ENCODE results near the gene GJB1.

GJB1 gene

GRCh38 chrX:71215338-71215912 lies 7.6 kb upstream of the GJB1 start:
- DNase-seq (ENCODE audit: low read depth) = no peak

DNA sequence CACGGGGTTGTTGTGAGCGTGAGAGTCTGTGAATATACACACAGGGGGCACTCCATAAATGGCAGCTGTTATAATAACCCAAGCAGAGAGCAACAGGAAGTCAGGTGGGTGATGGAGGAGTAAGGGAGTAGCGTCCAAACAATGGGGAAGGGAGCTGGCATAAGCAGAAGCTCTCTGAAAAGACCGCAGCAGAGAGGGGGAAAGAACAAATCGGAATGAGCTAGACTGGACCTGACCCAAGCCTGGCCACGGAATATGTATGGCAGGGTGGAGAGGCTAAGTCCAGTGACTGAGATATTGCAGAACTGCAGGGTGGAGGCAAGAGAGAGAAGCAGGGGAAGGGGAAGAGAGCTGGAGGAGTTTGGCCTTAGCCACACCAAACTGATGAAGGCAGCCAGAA lies 6.5 kb upstream of the GJB1 start:
- no peak for DNase-seq (ENCODE audit: low read depth)

DNA sequence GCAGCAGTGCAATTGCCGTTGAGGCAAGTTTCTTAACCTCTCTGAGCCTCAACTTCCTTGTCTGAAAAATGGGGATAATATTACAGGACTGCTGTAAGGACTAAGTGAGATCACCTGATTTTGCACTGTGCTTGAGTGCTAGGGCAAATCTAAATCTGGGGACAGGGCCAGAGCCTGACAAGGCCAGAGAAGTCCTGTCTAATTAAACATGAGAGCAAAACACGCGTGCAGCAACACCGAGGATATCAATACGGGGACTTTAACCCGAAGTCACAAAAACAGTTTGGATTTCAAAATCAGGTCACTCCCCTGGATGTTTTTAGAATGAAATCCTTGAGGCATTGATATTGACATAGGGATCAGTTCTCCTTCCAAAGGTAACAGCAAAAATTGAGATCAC lies 5.7 kb upstream of the GJB1 start:
- DNase-seq (ENCODE audit: low read depth) = no peak

- DNase-seq (ENCODE audit: low read depth) = no peak
Observed at GRCh38 chrX:71221145-71221544, 1.9 kb upstream of the GJB1 start.

DNA sequence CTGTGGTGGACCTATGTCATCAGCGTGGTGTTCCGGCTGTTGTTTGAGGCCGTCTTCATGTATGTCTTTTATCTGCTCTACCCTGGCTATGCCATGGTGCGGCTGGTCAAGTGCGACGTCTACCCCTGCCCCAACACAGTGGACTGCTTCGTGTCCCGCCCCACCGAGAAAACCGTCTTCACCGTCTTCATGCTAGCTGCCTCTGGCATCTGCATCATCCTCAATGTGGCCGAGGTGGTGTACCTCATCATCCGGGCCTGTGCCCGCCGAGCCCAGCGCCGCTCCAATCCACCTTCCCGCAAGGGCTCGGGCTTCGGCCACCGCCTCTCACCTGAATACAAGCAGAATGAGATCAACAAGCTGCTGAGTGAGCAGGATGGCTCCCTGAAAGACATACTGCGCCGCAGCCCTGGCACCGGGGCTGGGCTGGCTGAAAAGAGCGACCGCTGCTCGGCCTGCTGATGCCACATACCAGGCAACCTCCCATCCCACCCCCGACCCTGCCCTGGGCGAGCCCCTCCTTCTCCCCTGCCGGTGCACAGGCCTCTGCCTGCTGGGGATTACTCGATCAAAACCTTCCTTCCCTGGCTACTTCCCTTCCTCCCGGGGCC lies 1.2 kb downstream of the GJB1 start:
- no peak for DNase-seq (ENCODE audit: low read depth)

DNA sequence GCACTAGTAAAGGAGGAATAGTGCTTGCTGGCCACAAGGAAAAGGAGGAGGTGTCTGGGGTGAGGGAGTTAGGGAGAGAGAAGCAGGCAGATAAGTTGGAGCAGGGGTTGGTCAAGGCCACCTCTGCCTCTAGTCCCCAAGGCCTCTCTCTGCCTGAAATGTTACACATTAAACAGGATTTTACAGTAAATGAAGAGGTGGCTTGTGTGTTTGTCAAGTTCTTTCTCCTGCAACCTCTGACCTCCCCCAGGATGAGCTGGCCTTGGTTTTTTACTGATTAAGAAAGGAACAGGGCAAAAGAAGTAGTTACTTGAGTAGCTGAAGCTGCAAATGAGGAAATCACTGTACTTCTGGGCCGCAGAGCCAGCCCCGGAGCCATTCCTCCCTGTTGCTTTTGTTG lies 2.0 kb downstream of the GJB1 start:
- no peak for DNase-seq (ENCODE audit: low read depth)

- DNase-seq (ENCODE audit: low read depth) = no peak
Observed at GRCh38 chrX:71225676-71226075, 2.7 kb downstream of the GJB1 start.

- no peak for DNase-seq (ENCODE audit: low read depth)
Observed at GRCh38 chrX:71227370-71228062, 4.5 kb downstream of the GJB1 start.

- no peak for DNase-seq (ENCODE audit: low read depth)
Observed at GRCh38 chrX:71228063-71228642, 5.1 kb downstream of the GJB1 start.

- DNase-seq (ENCODE audit: low read depth) = no peak
Observed at GRCh38 chrX:71235482-71235881, 12.5 kb downstream of the GJB1 start.

DNA sequence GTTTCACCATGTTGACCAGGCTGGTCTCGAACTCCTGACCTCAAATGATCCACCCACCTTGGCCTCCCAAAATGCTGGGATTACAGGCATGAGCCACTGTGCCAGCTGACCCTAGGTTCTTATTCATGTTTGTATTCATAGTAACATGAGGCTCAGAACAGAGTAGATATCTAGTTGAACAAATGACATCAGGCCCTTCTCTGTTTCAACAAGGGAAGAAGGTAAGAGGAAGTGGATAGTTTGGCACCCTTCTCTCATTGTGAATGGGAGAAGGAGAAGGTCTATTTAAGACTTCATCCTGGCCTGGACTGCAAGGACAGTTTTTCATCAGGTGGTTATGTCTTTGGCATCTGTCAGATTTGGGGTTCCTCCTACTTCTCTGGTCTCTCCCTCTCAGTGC lies 13.8 kb downstream of the GJB1 start:
- no peak for DNase-seq (ENCODE audit: low read depth)

- no peak for DNase-seq (ENCODE audit: low read depth)
Observed at GRCh38 chrX:71239781-71240180, 16.8 kb downstream of the GJB1 start.

GRCh38 chrX:71241301-71241700 lies 18.3 kb downstream of the GJB1 start:
- no peak for DNase-seq (ENCODE audit: low read depth)

DNA sequence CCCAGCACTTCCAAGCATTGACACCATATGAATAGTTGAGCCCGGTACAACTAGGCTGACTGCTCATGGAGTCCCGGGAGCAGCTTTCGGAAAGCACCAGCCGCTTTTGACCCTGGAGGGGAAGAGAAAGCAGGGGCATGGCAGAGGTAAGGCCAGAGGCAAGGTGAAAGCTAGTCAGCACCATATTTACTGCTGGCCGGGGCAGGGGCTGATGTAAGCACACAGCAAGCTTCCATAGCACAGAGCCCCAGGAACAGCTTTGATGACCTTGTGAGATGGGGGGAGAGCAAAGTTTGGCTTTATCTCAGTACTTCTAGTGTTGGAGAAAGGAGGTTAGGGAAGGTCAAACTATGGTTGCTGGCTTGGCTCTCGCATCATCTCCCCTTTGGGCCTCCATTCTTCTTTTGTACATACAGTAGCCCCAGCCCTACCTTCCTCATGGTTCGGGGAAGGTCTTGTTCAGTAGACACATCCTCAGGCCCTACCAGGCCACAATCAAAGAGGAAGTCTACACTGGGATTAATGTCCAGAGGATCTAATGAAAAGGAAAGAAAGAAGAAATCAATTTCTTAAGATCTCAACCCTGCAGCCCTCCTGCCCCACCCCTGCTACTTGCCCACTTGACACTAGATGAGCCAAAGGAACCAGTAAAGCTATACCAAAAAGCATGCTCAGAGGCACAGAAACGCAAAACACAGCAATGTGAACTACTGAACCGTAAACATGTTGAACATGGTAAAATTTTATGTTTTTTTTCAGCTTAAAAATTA lies 21.5 kb downstream of the GJB1 start:
- no peak for DNase-seq (ENCODE audit: low read depth)

DNA sequence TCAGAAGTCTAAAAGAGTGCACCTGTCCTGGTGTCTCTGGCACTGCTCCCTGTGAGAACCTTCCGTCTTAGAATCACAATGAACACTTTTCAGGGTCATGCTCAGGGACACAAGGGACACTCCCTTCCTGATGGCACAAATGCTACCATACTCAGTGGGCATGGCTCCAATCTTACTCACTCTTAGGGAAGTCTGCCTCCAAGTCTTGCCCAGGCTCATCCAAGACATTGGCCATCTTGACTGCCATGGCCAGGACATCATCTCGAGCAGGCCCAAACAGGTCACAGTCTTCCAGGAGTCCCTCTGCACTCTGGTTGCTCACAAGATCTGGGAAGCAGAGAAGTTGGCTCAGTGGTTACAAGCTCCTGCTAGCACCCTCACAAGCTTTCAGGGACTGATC lies 22.1 kb downstream of the GJB1 start:
- DNase-seq (ENCODE audit: low read depth) = no peak

DNA sequence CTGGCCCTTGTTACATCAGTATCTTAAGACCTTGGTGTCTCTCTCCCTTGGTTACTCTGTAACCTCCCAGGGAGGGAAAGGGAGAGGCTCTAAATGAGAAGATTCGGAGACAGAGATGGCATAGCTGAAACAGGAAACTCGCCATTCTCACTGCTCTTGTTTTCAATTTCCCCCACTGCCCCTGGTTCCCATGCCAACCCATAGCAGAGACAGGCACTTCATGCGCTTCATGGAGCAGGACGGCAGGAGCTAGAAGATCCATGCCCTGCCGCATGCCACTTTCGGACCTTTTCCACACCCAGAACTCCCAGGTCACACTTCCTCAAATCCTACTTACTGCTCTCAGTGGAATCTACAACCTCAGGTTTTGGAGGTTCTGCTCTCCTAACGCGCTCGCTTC lies 27.8 kb downstream of the GJB1 start:
- no peak for DNase-seq (ENCODE audit: low read depth)

DNA sequence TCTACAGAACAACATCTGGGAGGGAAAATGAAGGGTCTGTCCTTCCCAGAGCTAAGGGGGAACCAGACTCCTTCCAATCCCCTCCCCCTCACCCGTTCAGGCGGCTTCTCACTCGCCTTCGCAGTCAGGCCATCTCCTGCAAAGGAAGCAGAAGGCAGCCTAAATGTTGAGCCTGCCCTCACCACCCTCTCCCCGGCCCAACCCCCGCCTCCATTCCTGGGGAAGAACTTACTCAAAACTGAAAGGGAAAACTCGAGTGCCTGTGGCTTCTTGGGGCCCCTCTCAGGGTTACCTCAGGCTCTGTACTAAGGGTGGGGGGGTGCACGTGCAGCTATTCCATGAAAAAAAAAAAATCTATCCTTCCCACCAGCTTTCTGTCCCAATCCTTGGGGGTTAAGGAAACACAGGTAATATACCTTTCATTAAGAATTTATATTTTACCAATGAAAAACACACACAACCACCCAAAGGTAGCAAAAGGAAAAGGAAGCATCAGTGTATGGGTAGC lies 28.5 kb downstream of the GJB1 start:
- DNase-seq (ENCODE audit: low read depth) = no peak

DNA sequence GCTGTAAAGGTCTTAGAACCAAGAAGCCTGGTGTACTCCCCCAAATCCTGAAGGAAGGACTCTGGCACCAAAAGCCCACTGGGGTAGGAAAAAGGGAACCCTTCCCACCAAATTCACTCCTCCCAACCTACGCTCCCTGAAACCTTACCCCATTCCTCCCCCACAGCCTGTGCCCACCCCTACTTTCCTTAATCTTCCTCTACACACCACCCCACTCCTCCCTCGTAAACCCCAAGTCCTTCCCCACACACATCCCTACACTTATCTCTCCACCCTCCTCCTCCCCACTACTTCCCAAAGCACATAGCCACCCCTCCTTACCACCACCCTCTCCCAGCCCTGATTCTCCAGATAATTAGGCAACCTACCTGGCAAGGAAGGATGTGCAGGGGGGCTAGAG lies 29.2 kb downstream of the GJB1 start:
- no peak for DNase-seq (ENCODE audit: low read depth)

DNA sequence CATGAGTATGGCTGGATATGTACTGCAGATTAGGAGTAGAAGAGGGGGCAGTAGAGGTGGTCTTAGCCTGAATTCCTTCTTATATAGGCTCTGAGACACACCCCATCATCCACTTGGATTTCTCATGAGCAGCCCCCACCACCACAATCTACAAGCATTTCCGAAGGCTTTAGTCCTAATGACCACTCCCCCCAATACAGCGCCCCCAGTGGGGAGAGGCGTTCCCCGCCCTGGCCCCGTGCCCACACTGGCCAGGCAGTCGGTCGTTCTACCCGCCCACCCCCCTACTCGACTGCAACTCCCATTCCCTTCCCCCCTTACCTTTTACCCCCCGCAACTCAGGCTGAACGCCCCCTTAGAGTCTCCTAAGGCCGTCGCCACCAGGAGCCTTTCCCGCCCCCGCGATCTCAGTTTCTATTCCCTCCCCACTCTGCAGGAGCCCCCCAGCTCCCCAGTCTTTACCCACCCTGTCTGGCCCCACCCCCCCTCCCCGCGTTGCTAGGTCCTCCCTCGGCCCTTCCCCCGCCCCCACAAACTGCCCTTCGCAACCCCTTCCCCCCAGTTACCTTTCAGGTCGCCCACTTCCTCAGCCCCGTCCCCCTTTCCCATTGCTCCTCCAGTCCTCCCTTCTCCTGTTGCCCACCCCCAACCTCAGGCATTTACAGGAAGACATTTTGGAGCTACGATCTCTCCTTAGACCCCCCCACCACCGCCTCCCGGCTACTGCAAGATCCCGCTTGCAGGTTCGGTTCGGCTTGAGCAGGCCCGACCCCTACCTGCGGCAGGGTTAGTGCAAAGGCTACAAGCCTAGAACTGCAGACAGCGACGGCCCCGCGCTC lies 30.4 kb downstream of the GJB1 start:
- peak; percentile 16 for DNase-seq (ENCODE audit: low read depth)

DNA sequence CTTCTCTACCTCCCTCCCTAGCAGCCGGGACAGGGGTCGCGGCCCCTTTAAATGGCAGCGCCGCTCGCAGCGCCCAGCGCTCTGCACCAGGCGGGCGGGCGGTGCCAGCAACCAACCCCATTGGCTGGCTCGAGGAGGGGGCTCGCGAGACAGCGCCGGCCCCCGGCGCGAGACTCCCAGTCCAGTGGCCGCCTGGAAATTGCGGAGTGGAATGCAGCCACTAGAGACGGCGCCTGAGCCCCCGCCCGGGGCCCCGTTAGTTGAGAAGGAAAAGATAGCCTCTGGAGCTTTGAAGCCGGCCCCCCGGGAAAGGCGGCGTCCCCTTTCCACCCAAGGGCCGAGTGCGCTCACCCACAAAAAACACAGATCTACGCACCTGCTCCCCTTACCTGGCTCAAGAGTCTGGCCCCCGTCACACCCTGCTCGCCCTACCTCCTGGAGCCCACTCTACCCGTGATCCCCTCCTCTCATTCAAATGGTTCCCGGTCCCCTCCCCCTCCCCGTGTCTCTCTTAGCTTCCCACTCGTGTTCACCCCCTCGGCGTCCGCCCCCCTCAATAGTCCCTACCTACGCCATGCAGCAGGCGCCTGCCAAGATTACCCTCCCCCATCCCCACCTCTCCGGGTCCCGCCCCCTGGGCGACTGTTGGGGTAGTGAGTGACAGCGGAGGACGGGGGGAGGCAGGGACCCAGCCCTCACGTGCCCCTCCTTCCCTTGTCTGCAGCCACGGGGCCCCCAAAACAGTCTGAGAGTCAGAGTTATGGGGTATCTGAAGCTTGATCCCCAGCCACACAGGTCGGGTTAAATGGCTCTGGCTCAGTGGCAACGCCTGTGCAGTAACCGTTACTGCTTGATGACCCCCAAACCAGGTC lies 31.3 kb downstream of the GJB1 start, which contains the start of gene ZMYM3:
ZMYM3 (minus strand) TSS at position 49 of the 872 bp plus-strand sequence. CDS start 885 bp downstream, outside the sequence.
- peak; percentile 59 for DNase-seq (ENCODE audit: low read depth)
